ENCODE data around the gene AIFM2.
"Not testable (repeated sequence)": the region's sequence is repeated elsewhere in the genome, so short reads cannot be mapped to it uniquely, and the experiment has no call there.

AIFM2 gene

DNA sequence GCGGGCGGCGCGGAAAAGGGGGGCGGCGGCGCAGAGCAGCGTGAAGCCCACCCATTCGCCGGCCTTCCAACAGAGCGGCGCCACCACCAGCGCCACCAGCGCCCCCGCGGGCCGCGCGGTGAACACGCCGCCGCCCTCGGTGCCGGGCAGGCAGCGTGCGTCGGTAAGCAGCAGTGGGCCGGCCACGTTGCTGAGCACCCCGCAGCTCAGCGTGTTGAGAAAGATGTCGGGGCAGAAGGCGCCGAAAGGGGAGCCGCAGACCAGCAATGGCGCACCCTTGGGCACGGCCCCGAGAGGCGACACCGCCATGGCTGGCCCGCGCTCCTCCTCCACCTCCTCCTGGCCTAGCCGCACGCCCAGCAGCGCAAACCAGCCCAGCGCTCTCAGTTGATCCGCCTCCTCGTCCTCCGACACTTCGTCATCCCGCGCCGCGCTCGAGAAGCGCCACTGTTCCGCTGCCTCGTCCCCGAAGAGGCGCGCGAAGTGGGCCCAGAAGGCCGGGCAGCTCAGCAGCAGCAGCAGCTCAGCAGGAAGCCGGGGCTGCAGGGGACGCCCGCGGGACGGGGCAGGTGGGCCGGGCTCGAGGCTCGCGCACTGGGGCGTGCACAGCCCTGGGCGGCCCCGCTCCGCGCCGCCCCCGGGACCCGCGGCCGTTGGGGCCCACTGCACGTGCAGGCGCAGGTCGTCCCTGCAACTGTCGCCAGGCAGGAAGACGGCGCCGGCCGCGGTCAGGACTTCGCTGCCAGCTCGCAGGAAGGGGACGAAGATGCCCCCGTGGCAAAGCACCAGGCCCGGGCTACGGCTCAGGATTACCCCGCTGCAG lies 13.3 kb upstream of the AIFM2 start:
- DNase-seq = peak; percentile 73

DNA sequence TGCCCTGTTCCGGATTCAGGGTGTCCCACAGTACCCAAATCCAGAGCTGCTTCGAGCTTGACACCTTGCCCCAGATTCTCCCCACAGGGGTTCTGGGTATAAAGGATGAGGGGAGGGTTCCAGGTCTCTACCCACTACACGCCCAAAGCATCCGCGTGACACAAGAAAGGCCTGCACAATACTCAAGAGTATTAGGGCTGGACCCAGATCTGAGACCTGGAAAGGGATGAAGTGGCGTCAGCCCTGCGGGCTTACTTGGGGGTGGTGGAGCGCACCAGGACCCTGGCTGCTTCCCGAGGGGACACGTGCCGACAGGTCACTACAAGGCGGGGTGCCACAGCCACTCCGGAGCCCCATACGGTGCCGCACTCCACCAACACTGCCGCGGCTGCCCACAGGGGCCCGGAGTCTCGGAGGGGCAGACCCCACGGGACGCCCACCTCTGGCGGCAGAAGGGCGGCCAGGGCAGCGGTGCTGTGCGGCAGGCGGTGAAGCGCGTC lies 12.6 kb upstream of the AIFM2 start:
- no peak for DNase-seq

DNA sequence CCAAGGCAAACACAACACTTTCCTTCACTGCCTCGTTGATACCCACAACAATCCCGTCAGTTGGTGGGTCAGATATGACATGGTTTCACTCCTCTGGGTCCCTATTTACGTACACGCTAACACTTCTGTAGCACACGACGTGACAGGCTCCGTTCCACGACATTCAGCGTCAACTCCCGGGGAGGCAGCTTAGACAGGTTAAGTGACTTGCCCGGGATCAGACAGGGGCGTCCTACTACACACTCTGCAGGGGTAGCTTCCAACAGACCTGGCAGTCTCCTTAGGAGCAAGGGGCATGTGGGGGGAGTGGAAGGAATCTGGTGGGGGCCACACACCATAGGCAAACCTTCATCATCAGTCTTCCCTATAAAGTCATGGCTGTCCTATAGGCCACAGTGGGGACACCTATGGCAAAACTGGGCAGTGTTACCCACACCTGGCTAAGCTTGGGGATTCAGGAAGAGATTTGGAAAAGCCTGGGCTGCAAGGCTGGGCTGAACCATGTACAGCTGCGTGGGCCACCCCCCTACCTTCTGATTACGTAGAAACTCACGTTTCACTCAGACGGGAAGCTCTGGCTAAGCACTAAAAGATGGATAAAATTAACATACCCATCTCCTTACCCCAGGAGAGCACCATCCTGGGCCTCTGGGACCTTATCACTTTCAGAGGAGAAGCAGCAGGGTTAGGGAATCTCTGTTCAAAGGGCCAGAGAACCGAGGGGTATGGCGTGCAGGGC lies 11.9 kb upstream of the AIFM2 start:
- no peak for DNase-seq

DNA sequence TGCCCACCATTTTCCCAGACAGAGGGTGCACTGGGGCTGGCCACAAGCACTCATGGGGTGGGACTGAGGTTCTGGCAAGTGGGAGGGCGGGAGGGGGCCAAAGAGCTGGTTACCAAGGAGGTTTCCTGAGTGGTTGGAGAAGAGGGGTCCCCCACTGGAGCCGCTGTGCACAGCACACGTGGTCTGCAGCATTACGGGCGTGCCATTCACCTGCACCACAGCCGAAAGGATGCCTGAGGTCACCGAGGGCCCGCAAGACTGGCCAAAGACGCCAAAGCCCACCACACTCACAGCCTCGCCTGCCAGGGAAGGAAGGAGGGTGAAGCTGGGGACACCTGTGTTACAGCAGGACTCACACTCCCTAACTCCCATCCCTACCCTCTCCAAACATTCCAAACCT lies 9.9 kb upstream of the AIFM2 start:
- DNase-seq = no peak

DNA sequence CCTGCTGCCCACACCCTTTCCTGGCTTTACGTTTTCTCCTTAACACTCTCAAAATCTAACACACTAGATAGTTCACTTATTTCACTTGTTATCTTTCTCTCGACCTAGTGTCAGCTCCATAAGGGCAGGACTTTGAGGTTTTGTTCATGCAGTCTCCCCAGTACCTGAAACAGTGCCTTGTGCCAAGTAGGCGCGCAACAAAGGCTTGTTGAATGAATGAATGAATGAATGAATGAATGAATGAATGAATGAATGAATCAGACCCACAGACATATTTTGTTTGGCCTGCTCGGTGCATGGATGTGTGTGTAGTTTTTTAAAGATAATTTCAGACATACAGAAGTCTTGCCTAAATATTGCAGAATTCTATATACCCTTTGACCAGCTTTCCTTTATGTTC lies 7.7 kb upstream of the AIFM2 start:
- no peak for DNase-seq

DNA sequence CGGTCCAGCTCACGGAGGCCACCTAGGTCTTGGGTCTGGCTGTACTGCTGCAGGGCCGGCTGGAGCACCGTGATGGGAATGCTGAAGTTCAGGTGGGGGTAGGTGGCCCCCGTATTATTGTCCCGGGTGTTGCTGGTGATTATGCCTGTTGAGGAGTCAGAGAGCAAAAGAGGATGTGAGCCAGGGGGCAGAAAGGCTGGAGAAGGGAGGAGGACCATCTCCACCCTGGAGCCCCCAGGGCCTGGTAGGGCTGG lies 7.3 kb upstream of the AIFM2 start:
- no peak for DNase-seq

DNA sequence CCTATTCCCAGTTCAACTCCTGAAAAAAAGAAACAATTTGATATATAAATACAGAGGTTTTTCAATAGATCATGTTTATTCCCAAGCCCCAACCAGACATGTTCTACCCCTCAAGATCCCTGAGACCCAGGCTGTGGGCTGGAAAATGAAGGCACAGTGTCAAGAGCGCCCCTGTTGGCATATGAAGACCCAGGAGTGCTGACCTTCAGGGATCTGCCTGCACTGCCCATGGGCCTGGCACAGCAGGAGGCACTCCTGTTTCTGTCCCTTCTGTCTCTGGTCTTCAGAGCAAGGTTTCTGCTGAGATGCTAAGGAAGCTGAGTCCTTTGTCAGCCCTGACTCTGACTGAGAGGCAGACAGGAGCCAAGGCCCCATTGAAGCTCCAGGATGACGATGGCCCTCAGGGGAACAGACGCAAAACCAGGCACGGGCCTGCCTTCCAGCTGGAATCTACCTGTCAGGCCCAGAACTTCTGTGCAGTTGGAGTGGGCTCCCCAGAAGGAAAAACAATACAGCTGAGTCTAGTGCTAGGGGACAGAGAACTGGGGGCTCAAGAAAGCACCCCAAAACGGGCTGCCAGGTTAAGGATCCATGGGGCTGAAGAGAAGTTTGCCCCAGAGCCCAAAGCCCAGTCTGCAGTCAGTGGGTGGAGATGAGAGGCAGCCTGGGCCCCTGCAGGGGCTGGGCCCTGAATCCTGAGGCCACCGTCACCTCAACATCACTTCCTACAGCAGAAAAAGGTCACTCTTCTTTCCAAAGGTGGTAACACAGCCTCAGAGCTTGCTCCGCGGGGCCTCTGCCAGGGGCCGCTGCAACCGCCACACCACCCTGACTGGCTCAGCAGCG lies 6.7 kb upstream of the AIFM2 start:
- DNase-seq = no peak

DNA sequence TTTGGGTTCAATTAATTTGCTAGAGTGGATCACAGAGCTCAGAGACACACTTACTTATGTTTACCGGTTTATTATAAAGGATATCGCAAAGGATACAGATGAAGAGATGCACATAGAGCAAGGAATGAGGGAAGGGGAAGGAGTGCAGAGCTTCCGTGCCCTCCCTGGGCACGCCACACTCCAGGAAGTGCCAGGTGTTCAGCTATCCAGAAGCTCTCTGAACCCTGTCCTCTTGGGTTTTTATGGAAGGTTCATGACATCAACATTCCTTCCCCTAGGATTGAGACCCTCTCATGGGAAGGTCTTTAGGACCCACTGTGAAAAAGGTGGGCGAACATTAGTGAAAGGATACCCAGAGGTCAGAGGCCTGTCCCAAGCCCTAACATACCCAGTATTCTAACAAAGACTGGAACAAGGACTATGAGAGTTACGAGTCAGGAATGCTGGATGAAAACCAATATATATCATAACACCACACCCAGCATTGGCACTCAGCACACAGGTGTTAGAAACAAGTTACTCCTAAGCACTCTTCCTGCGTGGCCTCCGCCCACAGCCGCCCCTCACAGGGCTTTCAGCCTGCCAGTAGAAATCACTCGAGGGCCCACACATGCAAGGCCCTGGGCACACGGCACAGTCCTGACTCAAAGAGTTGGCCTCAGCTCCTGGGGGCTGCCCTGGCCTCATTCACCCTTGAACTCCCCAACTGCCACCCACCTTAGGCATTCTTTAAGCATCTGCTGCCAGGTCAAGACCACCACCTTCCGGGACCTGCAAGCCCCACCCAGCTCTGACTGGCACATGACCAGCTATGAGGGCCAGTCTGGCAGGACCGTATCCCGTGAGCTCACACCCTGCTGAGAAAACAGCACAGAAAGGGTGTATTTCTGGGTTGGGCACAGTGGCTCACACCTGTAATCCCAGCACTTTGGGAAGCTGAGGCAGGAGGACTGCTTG lies 5.6 kb upstream of the AIFM2 start:
- DNase-seq = no peak

DNA sequence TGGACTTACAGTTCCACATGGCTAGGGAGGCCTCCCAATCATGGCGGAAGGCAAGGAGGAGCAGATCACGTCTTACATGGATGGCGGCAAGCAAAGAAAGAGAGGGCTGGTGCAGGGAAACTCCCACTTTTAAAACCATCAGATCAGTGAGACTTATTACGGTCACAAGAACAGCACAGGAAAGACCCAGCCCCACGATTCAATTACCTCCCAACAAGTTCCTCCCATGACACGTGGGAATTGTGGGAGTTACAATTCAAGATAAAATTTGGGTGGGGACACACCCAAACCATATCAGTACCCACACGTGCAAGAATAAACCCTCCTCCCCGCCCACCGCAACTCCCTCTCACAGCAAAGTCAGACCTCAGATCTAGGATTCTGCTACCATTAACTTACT lies 4.5 kb upstream of the AIFM2 start:
- no peak for DNase-seq

DNA sequence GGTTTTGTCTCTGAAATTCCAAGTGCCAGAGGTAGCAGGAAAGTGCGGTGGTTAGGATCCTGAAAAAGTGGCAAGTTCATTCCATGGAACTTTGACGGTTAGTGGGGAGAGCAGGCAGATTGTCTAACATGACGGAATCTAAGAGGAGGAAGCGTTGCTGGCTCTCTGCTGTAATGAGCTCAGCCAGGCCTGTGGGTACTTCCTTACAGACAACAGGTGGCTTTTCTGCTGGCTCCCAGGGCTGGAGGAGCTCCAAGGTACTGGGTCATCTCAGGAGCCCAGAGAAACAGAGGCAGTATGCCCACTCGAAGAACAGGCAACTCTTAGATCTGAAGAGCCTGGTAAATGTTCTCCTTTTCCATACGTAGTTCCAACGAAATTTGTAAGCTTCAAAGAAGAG lies 3.1 kb upstream of the AIFM2 start:
- DNase-seq = no peak

DNA sequence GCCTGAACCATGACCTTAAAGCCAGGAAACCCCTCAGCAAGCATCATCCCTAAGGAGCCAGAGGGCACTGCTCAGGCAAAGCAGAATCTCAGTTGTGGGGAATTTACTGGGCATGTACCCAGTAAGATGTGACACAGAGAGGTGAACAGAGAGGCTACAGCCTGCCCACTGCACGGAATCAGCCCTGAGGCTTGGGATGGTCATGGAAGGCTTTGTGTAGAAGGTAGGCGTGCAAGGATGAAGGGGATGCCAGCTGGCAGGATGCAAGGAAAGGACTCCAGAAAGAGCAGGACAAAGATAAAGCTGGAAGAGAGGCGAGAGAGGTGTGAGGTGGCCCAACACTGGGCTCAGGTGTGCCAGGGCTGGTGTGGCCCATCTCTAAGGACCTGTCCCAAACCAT lies 2.4 kb upstream of the AIFM2 start:
- no peak for DNase-seq

DNA sequence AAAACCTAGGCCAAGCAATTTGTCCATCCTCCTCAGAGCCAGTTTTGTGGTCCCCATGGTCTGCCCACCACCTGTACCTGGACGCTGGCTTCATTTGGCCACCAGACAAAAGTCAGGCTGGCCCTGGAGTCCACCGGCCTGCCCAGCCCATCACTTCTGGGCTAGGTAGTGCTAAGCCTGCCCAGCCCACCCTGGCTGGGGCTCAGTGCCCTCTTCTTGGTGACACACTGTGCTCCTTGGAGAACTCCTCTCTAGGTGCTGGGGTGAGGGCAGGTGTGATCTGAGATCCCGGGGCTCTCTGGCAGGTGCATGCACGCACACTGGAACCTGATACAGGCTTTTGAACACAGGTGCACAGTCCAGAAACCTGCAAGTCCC lies 1.1 kb downstream of the AIFM2 start:
- no peak for DNase-seq

DNA sequence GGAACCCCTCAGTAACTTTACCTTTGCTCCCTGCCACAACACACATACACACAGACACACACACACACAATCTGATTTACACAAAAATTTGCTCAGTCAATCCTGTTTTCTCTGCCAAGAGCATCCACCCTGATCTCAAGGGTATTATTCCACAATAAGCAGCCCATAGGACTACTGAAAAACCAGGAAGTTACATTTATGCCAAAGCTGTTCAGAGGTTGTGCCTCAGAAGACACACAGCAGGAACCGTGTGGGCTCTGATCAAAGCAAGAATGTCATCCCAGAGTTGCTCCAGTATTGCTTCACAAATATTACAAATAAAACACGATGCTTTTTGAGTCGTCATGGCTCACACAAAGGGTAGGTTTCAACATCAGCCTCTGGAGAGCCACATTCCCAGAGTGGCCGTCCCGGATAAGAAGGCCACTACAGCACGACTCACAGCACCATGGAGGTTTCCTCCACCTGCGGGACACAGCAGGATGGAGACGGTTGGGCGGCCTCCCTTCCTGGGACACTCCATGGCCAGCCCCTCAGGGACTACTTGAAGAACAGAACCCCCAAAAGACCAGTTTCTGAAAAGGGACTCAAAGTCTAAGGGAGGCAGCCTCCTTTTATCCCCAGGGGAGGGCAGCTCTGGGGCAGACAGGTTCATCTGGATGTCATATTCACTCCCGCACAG lies 1.6 kb downstream of the AIFM2 start:
- no peak for DNase-seq

DNA sequence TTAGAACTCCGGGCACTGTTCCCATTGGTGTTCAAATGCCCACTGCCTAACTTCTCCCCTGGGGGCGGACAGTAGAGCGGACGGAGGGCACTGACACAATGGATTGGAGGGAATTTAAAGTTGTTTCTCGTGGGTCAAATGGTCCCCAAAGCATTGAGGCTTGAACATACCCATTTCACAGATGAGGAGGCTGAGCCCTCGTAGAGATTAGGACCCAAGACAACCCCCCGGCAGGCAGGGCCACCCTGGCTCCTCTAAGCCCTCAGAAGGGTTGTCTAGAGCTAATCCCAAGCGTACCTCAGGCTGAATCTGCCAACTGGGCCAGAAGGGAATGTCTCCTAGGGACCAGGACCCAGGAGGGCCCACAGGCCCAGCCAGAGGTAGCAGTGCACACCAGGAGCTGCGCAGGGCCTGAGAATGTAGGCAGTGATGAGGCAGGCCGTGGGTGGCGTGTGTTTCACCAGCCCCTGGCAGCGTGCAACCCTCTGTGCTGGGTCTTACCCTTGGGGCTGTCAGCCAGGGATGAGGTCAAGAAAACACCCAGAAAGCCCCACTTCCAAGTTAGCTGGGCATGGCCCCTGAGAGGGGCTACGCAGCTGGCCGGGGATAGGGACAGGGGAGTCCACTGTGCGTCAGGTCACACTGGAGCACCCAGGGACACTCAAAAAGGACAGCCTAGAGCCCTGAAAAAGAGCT lies 5.8 kb downstream of the AIFM2 start:
- no peak for DNase-seq

DNA sequence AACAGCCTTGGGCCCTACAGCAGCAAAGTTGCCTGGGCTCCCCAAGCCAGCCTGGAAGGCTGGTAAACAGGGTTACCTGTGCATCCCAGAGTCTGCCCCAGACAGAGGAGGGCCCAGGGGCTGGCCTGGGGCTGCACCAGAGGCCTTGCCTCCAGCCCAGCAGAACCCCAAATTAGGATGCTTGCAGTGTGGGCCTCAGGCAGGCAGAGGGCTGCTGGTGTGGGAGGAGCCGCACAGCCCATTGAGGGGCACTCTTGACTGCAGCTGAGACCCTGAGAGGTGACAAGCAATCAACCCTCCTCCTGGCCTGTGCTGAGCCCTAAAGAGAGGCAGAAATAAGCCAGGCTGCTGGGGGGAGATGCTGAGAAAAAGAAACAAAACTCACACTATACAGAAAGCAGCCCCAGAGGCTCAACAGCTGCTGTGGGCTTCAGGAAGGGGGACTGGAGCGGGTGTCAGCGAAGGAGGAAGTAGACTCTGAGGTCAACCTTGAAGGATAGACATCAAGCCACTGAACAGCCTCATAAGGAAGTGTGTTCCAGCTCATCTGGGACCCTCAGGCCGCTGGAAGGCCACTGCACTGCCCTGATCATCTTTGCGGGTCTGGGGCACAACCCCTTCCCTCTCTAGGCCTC lies 6.6 kb downstream of the AIFM2 start:
- DNase-seq = no peak

DNA sequence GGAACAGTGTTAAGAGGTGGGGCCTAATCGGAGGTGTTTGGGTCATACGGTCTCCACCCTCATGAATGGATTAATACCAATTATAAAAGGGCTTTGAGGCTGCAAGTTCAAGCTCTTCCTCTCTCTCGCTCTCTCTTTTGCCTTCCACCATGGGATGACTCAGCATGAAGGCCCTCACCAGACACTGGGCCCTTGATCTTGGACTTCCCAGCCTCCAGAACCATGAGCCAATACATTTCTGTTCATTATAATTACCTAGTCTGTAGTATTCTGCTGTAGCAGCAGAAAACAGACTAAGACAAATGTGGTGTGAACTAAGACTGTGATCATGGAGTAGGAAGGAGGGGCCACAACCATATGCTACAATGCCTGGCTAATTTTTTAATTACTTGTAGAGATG lies 7.7 kb downstream of the AIFM2 start:
- DNase-seq = no peak

DNA sequence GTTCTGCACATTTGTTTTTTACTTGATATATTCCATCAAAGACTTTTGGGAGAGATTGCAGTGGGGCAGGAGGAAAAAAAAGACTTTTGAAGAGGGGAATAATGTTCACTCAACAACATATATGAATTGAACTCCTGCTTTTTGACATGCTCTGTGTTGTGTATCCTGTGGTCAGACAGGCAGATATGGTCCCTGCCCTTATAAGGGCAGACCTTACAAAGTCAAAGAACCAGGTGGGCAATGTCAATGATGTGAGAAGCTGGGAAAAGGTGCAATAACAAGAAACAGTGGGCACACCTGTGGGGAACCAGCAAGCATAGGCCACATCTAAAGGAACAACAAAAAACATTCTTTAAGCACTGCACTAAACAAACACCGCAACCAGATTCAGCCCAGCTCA lies 8.2 kb downstream of the AIFM2 start:
- DNase-seq = no peak

DNA sequence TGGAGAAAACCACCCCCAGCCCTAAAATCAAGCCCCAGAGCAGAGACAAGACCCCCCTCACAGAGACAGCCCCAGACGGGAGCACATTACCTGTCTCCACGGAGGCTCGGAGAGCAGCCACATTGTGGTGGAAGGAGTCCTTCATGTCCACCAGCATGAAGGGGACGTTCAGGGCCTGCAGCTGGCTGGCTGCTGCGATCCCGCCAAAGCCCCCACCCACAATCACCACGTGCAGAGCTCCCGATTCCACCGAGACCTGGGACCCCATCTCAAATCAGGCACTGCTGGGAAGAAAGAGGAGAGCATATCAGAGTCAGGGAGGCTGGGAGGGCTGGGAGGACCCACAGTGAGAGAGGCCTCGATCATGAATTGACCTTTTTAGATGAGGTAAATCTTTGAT lies 8.8 kb downstream of the AIFM2 start:
- no peak for DNase-seq

DNA sequence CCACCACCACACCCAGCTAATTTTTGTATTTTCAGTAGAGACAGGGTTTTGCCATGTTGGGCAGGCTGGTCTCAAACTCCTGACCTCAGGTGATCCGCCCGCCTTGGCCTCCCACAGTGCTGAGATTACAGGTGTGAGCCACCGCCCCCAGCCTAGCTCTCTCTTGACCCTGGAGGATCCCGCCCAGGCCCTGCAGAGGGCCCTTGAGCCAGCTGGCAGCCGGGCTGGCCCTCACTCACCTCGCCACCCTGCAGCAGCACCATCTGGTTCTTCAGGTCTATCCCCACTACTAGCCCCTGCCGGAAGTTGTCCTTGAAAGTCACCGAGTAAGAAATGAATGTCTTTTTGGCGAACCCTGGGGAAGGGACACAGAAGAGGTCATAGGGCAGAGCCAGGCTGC lies 9.5 kb downstream of the AIFM2 start:
- DNase-seq = not testable (repeated sequence)

DNA sequence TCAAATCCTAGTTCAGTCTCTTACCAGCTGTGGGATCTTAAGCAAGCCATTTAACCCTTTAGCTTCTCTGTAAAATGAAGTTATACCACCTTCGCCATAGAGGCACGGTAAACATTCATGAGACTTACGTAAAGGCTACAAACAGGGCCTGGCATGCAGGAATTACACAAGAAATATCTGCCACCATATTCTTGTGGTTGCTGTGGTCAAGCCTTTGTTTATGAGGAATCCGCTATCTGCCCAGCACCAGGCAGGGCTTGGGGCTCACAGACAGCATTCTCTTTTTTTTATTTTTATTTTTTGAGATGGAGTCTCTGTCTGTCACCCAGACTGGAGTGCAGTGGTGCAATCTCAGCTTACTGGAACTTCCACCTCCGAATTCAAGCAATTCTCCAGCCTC lies 9.9 kb downstream of the AIFM2 start:
- no peak for DNase-seq

All from CD4-positive, alpha-beta T cell treated with Interleukin-12 subunit alpha and Interleukin-12 subunit beta, for 1 hour (primary cell).